Activated CD4-positive, alpha-beta T cell treated with anti-CD3 and anti-CD28 coated beads for 24 hours (primary cell): ENCODE results near the gene NRDE2.
"Not testable (repeated sequence)": the region's sequence is repeated elsewhere in the genome, so short reads cannot be mapped to it uniquely, and the experiment has no call there.

Experiments used
- DNase-seq, 2 donors: peaks; one replicate each; pipeline ENCODE4 v3.0.0-alpha.2; 2020; ENCODE audit warnings: low read depth in 2 of 2

NRDE2 gene

GRCh38 chr14:90344331-90345238, 12.8 kb upstream of the NRDE2 start:
- no peak for DNase-seq

- DNase-seq: no peak
These were observed 10.6 kb upstream of the NRDE2 start for GRCh38 chr14:90342327-90342726.

GRCh38 chr14:90341784-90342183, 10.0 kb upstream of the NRDE2 start:
- no peak for DNase-seq

GRCh38 chr14:90341232-90341631, 9.5 kb upstream of the NRDE2 start:
- DNase-seq: not testable (repeated sequence)

- no peak for DNase-seq
These were observed 5.2 kb upstream of the NRDE2 start for GRCh38 chr14:90336985-90337384.

- DNase-seq: no peak
These were observed 4.7 kb upstream of the NRDE2 start for GRCh38 chr14:90336401-90336800.

GRCh38 chr14:90332271-90332584, 487 bp upstream of the NRDE2 start:
- DNase-seq: no peak

GRCh38 chr14:90330203-90331196, 1.2 kb downstream of the NRDE2 start:
- DNase-seq: no peak

- DNase-seq: no peak
These were observed 9.8 kb downstream of the NRDE2 start for GRCh38 chr14:90321891-90322290.

GRCh38 chr14:90319634-90320541, 11.9 kb downstream of the NRDE2 start:
- DNase-seq: no peak

- no peak for DNase-seq
These were observed 12.6 kb downstream of the NRDE2 start for GRCh38 chr14:90319173-90319572.

- DNase-seq: no peak
These were observed 13.7 kb downstream of the NRDE2 start for GRCh38 chr14:90318016-90318415.

- no peak for DNase-seq
These were observed 14.5 kb downstream of the NRDE2 start for GRCh38 chr14:90317286-90317685.

GRCh38 chr14:90308561-90308960, 23.2 kb downstream of the NRDE2 start:
- no peak for DNase-seq

GRCh38 chr14:90305176-90305601, 26.6 kb downstream of the NRDE2 start:
- no peak for DNase-seq

- no peak for DNase-seq
These were observed 27.2 kb downstream of the NRDE2 start for GRCh38 chr14:90304502-90304901.

GRCh38 chr14:90303473-90303872, 28.3 kb downstream of the NRDE2 start:
- DNase-seq: no peak

GRCh38 chr14:90302529-90303303, 29.0 kb downstream of the NRDE2 start:
- no peak for DNase-seq

- DNase-seq: no peak
These were observed 30.1 kb downstream of the NRDE2 start for GRCh38 chr14:90301668-90302090.

- DNase-seq: no peak
These were observed 30.6 kb downstream of the NRDE2 start for GRCh38 chr14:90301122-90301521.

- DNase-seq: no peak
These were observed 31.1 kb downstream of the NRDE2 start for GRCh38 chr14:90300611-90301047.
